ENCODE measurements around the gene RNF115. TPM values are rescaled to one million over a fixed set of nuclear protein-coding genes. Genes with fewer than 3 reads are reported as not detected.

Gene RNF115
- total and polyA plus RNA-seq, 4 donors, result 3.2 to 10.0 (median 7.6) TPM

- Histone ChIP-seq H3K4me1 (ENCODE audit: control insufficient read depth in 4 of 4, insufficient read depth in 4 of 4, low read length in 3 of 4) (peaks cover 0 to 5% (median 1%) of the 10 kb centered on the region in 4 donors), H3K9me3 (ENCODE audit: control insufficient read depth in 4 of 4, low read length in 3 of 4) (no peaks in the 10 kb centered on the region), H3K9ac (ENCODE audit: low read depth in 1 of 2, low read length in 2 of 2) (no peak overlapping the region), H3K27me3 (ENCODE audit: control insufficient read depth in 4 of 4, insufficient read depth in 4 of 4, low read length in 3 of 4) (no peaks in the 10 kb centered on the region), H3K27ac (ENCODE audit: low read depth in 1 of 2, low read length in 2 of 2) (no peak overlapping the region), H3K4me3 (ENCODE audit: low read depth in 1 of 3, low read length in 3 of 3) (no peak overlapping the region), H3K36me3 (ENCODE audit: control insufficient read depth in 4 of 4, insufficient read depth in 3 of 4, low read depth in 1 of 4, low read length in 3 of 4) (peaks cover 0 to 10% (median 3%) of the 10 kb centered on the region in 4 donors)
- WGBS, result 99% methylated on average over 1 of the region's 1 CpG
- no peak for DNase-seq (ENCODE audit: low spot score)
- TF ChIP-seq RAD21 (IDR thresholded peaks at IDR 0.05), result no peak
- no peak for TF ChIP-seq YY1 (IDR thresholded peaks at IDR 0.05)
- no peak for TF ChIP-seq EGR1 (IDR thresholded peaks at IDR 0.05; ENCODE audit: low read depth in 2 of 2)
- no peak for TF ChIP-seq HNF4A (conservative IDR thresholded peaks at IDR 0.05)
- TF ChIP-seq GABPA (IDR thresholded peaks at IDR 0.05 in 1 of 2, conservative IDR thresholded peaks at IDR 0.05 in 1 of 2), result no peak
- no peak for TF ChIP-seq ATF3 (IDR thresholded peaks at IDR 0.05)
Observed at GRCh38 chr1:145758116-145758515, 65.8 kb downstream of the RNF115 start.

- H3K27me3 ChIP-seq (ENCODE audit: control insufficient read depth in 4 of 4, insufficient read depth in 4 of 4, low read length in 3 of 4), result no peaks in the 10 kb centered on the region
- peaks cover 0 to 12% (median 3%) of the 10 kb centered on the region in 4 donors for H3K36me3 ChIP-seq (ENCODE audit: control insufficient read depth in 4 of 4, insufficient read depth in 3 of 4, low read depth in 1 of 4, low read length in 3 of 4)
- no peaks in the 10 kb centered on the region for H3K9me3 ChIP-seq (ENCODE audit: control insufficient read depth in 4 of 4, low read length in 3 of 4)
- H3K27ac ChIP-seq (ENCODE audit: low read depth in 1 of 2, low read length in 2 of 2), result no peak overlapping the region
- peaks cover 0 to 5% (median 1%) of the 10 kb centered on the region in 4 donors for H3K4me1 ChIP-seq (ENCODE audit: control insufficient read depth in 4 of 4, insufficient read depth in 4 of 4, low read length in 3 of 4)
- DNase-seq (ENCODE audit: low spot score), result no peak
- 98% methylated on average over 2 of the region's 2 CpGs for WGBS
- H3K4me3 ChIP-seq (ENCODE audit: low read depth in 1 of 3, low read length in 3 of 3), result no peak overlapping the region
- TF ChIP-seq FOXA2 (IDR thresholded peaks at IDR 0.05), result no peak
- TF ChIP-seq HNF4G (IDR thresholded peaks at IDR 0.05), result no peak
- no peak for TF ChIP-seq HNF4A (conservative IDR thresholded peaks at IDR 0.05)
- TF ChIP-seq REST (IDR thresholded peaks at IDR 0.05), result no peak
- TF ChIP-seq YY1 (IDR thresholded peaks at IDR 0.05), result no peak
- TF ChIP-seq SP1 (IDR thresholded peaks at IDR 0.05), result no peak
- H3K9ac ChIP-seq (ENCODE audit: low read depth in 1 of 2, low read length in 2 of 2), result no peak overlapping the region
Observed at GRCh38 chr1:145757420-145757819, 66.5 kb downstream of the RNF115 start.

- 95% methylated on average over 5 of the region's 5 CpGs for WGBS
- H3K9ac ChIP-seq (ENCODE audit: low read depth in 1 of 2, low read length in 2 of 2), result no peak overlapping the region
- TF ChIP-seq HNF4A (conservative IDR thresholded peaks at IDR 0.05) (no peak), RAD21 (IDR thresholded peaks at IDR 0.05) (no peak), GABPA (IDR thresholded peaks at IDR 0.05 in 1 of 2, conservative IDR thresholded peaks at IDR 0.05 in 1 of 2) (no peak), HNF4G (IDR thresholded peaks at IDR 0.05) (no peak), YY1 (IDR thresholded peaks at IDR 0.05) (no peak), RXRA (IDR thresholded peaks at IDR 0.05) (no peak), REST (IDR thresholded peaks at IDR 0.05) (no peak), NR2F2 (IDR thresholded peaks at IDR 0.05) (no peak), JUND (IDR thresholded peaks at IDR 0.05) (no peak), MAX (IDR thresholded peaks at IDR 0.05) (no peak), EGR1 (IDR thresholded peaks at IDR 0.05; ENCODE audit: low read depth in 2 of 2) (no peak), SP1 (IDR thresholded peaks at IDR 0.05) (no peak), FOXA1 (IDR thresholded peaks at IDR 0.05) (no peak), CTCF (IDR thresholded peaks at IDR 0.05; ENCODE audit: low read depth, low read length, missing input control) (no peak), FOXA2 (IDR thresholded peaks at IDR 0.05) (no peak)
Observed at GRCh38 chr1:145751491-145752037, 72.3 kb downstream of the RNF115 start.

More at GRCh38 chr1:145751491-145752037, 72.3 kb downstream of the RNF115 start:
- H3K36me3 ChIP-seq (ENCODE audit: control insufficient read depth in 4 of 4, insufficient read depth in 3 of 4, low read depth in 1 of 4, low read length in 3 of 4), result peaks cover 7 to 41% (median 21%) of the 10 kb centered on the region in 4 donors
- H3K27ac ChIP-seq (ENCODE audit: low read depth in 1 of 2, low read length in 2 of 2), result no peak overlapping the region
- DNase-seq (ENCODE audit: low spot score), result no peak
- H3K4me3 ChIP-seq (ENCODE audit: low read depth in 1 of 3, low read length in 3 of 3), result no peak overlapping the region
- no peaks in the 10 kb centered on the region for H3K9me3 ChIP-seq (ENCODE audit: control insufficient read depth in 4 of 4, low read length in 3 of 4)
- peaks cover 0 to 4% (median 0%) of the 10 kb centered on the region in 4 donors for H3K4me1 ChIP-seq (ENCODE audit: control insufficient read depth in 4 of 4, insufficient read depth in 4 of 4, low read length in 3 of 4)
- H3K27me3 ChIP-seq (ENCODE audit: control insufficient read depth in 4 of 4, insufficient read depth in 4 of 4, low read length in 3 of 4), result no peaks in the 10 kb centered on the region
